ENCODE measurements around the gene UGT1A4.

Gene UGT1A4

DNA sequence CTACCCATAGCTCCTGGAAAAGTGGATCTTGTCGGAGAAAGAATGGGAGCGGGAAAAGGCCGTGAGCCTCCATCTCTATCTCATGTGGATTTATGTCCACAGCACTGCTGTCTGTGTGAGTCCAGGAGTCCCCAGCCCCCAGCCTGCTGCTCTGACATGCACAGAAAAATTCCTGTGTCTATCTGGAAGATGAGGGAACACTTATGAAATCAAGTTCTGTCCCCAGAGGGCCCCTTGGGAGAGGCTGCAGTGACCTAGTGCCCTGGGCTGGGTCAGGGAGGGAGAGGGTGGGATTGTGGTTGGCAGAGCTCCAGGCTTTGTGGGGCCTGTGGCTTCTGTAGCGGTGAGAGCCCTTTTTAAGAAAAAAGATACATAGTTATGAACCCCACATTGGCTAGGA lies 98.2 kb downstream of the UGT1A4 start:
- TF ChIP-seq, protein P1, sequence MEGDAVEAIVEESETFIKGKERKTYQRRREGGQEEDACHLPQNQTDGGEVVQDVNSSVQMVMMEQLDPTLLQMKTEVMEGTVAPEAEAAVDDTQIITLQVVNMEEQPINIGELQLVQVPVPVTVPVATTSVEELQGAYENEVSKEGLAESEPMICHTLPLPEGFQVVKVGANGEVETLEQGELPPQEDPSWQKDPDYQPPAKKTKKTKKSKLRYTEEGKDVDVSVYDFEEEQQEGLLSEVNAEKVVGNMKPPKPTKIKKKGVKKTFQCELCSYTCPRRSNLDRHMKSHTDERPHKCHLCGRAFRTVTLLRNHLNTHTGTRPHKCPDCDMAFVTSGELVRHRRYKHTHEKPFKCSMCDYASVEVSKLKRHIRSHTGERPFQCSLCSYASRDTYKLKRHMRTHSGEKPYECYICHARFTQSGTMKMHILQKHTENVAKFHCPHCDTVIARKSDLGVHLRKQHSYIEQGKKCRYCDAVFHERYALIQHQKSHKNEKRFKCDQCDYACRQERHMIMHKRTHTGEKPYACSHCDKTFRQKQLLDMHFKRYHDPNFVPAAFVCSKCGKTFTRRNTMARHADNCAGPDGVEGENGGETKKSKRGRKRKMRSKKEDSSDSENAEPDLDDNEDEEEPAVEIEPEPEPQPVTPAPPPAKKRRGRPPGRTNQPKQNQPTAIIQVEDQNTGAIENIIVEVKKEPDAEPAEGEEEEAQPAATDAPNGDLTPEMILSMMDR (conservative IDR thresholded peaks at IDR 0.05): no peak
- H3K27ac ChIP-seq: no peak overlapping the region

GRCh38 chr2:233817361-233817911 lies 98.9 kb downstream of the UGT1A4 start:
- TF ChIP-seq, protein P1 (conservative IDR thresholded peaks at IDR 0.05): no peak
- no peak overlapping the region for H3K27ac ChIP-seq

- TF ChIP-seq, protein P1 (conservative IDR thresholded peaks at IDR 0.05): no peak
- H3K27ac ChIP-seq: no peak overlapping the region
These were observed 99.6 kb downstream of the UGT1A4 start for GRCh38 chr2:233817995-233818638.

DNA sequence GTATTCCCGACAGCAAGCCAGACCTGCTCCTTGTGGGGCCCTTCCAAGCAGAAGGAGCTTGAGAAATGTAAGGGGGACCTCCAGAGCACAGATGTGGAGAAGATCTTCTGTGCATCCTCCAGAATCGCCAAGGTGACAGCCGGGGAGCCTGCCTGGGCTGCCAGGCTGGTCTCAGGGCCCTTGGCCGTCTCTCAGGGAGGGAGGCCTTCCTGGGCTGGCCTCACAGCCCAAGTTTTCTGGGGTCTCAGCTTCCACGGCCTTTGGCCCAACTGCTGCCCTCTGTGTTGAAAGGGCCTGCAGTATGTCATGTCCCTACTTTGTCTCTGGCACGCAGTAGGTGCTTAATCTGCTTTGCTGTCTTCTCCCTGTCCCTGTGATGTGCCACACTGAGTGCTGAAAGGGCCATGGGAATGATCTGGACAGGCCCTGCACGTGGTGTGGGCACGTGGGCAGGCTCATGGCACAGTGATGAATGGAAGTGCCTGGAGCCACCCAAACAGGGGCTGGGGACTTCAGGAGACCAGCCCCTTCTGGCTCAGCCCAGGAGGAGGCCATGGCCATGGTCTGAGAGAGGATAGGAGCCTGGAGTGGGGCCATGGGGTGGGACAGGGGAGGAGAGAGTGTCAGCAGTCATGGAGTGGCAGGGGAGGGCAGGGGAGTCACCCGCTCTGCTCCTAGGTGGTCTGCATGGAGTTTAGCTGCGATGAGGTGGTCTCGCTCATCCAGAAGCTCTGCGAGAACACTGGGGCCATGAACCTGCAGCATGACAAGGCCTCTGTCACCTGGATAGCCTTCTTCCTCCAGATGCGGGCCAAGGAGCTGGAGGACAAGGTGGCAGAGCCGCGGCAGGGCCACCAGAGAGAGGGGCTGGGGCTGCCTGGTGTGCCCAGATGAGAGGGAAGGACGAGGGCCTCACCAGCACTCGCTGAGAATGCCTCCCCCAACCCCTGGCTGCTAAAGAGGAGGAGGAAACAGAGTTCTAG lies 100.4 kb downstream of the UGT1A4 start:
- TF ChIP-seq, protein P1 (conservative IDR thresholded peaks at IDR 0.05): no peak
- no peak overlapping the region for H3K27ac ChIP-seq

GRCh38 chr2:233819884-233820773 lies 101.6 kb downstream of the UGT1A4 start:
- no peak overlapping the region for H3K27ac ChIP-seq
- TF ChIP-seq, protein P1 (conservative IDR thresholded peaks at IDR 0.05): no peak

DNA sequence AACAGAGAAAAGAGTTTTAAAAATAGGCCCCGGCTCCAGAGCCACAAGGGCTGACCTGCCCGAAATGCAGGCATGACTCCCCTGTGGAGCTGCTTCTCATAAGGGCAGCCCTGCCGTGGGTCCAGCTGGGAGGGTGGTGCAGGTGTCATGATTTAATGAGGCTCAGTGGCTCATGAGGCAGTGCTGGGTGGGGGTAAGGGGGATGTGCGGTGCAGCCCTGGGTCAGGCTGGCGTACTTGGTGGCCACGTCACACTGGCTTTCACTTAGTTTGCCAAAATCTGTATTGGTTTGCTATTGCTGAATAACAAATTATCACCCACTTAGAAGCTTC lies 102.2 kb downstream of the UGT1A4 start:
- H3K27ac ChIP-seq: no peak overlapping the region
- TF ChIP-seq, protein P1 (conservative IDR thresholded peaks at IDR 0.05): no peak

All from VCaP (cell line).